Measurements from ENCODE around the gene RANBP3. TPM values are rescaled to one million over a fixed set of nuclear protein-coding genes. Genes with fewer than 3 reads are reported as not detected.

Gene RANBP3
- total and polyA plus RNA-seq, 7 donors, result 40.5 to 71.7 (median 48.7) TPM

- WGBS, 3 donors, result 79 to 90% (median 81%) methylated on average over 13 of the region's 13 CpGs
- Histone ChIP-seq H3K27ac (no peak overlapping the region), H3K27me3 (ENCODE audit: insufficient read depth in 3 of 3, low read length in 2 of 3) (peaks cover 0 to 4% (median 0%) of the 10 kb centered on the region in 3 donors), H3K4me1 (no peaks in the 10 kb centered on the region), H3K9me3 (no peaks in the 10 kb centered on the region), H3K4me3 (no peak overlapping the region), H3K36me3 (ENCODE audit: insufficient read depth in 1 of 2, low read depth in 1 of 2) (no peaks in the 10 kb centered on the region)
- no peak for TF ChIP-seq CTCF (IDR thresholded peaks at IDR 0.05)
- DNase-seq (peak in 1 of 2 donors; percentile 34), ATAC-seq (no peak)
- intact Hi-C loops (cut with DNase I), result no loop called here
Measured at GRCh38 chr19:6014551-6015135, 36.7 kb upstream of the RANBP3 start.

- Histone ChIP-seq H3K9me3 (no peaks in the 10 kb centered on the region), H3K27me3 (ENCODE audit: insufficient read depth in 3 of 3, low read length in 2 of 3) (no peaks in the 10 kb centered on the region), H3K36me3 (ENCODE audit: insufficient read depth in 1 of 2, low read depth in 1 of 2) (no peaks in the 10 kb centered on the region), H3K4me3 (no peak overlapping the region), H3K27ac (no peak overlapping the region), H3K4me1 (no peaks in the 10 kb centered on the region)
- DNase-seq, result peak in 1 of 2 donors; percentile 26
- 86 to 88% (median 86%) methylated on average over 18 of the region's 18 CpGs for WGBS, 3 donors
- TF ChIP-seq CTCF (IDR thresholded peaks at IDR 0.05), result no peak
- intact Hi-C loops (cut with DNase I), result no loop called here
- ATAC-seq, result no peak
Measured at GRCh38 chr19:6012426-6013170, 34.7 kb upstream of the RANBP3 start.

- Histone ChIP-seq H3K27ac (no peak overlapping the region), H3K4me1 (no peaks in the 10 kb centered on the region), H3K27me3 (ENCODE audit: insufficient read depth in 3 of 3, low read length in 2 of 3) (no peaks in the 10 kb centered on the region), H3K9me3 (no peaks in the 10 kb centered on the region), H3K4me3 (no peak overlapping the region), H3K36me3 (ENCODE audit: insufficient read depth in 1 of 2, low read depth in 1 of 2) (no peaks in the 10 kb centered on the region)
- ATAC-seq, result no peak
- DNase-seq, result no peak
- intact Hi-C loops (cut with DNase I), result no loop called here
- TF ChIP-seq CTCF (IDR thresholded peaks at IDR 0.05), result no peak
- WGBS, 3 donors, result 60 to 81% (median 80%) methylated on average over 1 of the region's 1 CpG
Measured at GRCh38 chr19:6011794-6012193, 33.9 kb upstream of the RANBP3 start.

- H3K36me3 ChIP-seq (ENCODE audit: insufficient read depth in 1 of 2, low read depth in 1 of 2), result no peaks in the 10 kb centered on the region
- no peaks in the 10 kb centered on the region for H3K4me1 ChIP-seq
- no peak overlapping the region for H3K27ac ChIP-seq
- ATAC-seq (no peak), DNase-seq (peak in 1 of 2 donors; percentile 19)
- H3K9me3 ChIP-seq, result no peaks in the 10 kb centered on the region
- intact Hi-C loops (cut with DNase I), result no loop called here
- WGBS, 3 donors, result 83 to 86% (median 84%) methylated on average over 9 to 10 of the region's 10 CpGs
- no peak for TF ChIP-seq CTCF (IDR thresholded peaks at IDR 0.05)
- no peaks in the 10 kb centered on the region for H3K27me3 ChIP-seq (ENCODE audit: insufficient read depth in 3 of 3, low read length in 2 of 3)
- H3K4me3 ChIP-seq, result no peak overlapping the region
Measured at GRCh38 chr19:6011206-6011605, 33.3 kb upstream of the RANBP3 start.

All from psoas muscle (tissue), 8 donors.